ENCODE results near the gene MAD1L1.

DNA sequence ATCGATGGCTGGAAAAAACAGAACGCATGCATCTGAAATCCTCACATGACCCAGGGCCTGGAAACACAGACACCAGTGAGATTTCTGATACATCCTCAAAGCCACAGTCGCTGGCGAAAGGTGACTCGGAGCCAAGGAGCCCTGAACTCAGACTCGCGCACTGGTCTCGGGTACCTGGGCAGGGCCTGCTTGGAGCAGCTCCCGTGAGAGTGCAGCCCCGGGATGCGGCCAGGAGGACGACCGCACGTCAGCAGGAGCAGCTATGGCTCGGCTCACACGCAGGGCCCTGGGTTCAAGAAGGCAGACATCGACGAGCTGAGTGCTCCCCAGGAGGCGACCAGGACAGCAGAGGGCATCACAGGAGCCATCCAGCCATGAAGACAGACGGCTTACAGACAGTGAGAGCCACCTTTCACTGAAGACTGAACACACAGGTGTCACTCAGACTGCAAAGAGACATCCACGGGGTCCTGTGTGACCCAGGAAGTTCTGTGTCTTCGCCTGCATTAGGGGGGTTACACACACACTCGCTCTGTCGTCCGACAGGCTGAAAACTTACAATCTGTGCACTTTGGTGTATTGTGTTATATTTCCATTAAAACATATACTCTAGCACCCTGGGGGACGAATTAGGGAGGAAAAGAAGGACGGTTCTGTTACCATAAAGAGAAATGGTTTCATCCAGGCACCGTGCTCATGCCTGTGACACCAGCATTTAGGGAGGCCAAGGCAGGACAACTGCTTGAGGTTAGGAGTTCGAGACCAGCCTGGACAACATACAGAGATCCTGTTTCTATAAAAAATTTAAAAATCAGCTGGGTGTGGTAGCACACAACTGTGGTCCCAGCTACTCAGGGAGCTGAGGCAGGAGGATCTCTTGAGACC lies 227.7 kb downstream of the MAD1L1 start:
- TF ChIP-seq, protein P1, sequence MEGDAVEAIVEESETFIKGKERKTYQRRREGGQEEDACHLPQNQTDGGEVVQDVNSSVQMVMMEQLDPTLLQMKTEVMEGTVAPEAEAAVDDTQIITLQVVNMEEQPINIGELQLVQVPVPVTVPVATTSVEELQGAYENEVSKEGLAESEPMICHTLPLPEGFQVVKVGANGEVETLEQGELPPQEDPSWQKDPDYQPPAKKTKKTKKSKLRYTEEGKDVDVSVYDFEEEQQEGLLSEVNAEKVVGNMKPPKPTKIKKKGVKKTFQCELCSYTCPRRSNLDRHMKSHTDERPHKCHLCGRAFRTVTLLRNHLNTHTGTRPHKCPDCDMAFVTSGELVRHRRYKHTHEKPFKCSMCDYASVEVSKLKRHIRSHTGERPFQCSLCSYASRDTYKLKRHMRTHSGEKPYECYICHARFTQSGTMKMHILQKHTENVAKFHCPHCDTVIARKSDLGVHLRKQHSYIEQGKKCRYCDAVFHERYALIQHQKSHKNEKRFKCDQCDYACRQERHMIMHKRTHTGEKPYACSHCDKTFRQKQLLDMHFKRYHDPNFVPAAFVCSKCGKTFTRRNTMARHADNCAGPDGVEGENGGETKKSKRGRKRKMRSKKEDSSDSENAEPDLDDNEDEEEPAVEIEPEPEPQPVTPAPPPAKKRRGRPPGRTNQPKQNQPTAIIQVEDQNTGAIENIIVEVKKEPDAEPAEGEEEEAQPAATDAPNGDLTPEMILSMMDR (IDR thresholded peaks at IDR 0.05), result no peak
- no peak for TF ChIP-seq POLR2A (IDR thresholded peaks at IDR 0.05)
- no peak for TF ChIP-seq EP300 (IDR thresholded peaks at IDR 0.05; ENCODE audit: low read depth)
